Endothelial cell of umbilical vein (primary cell): Measurements from ENCODE around the gene PCBP1.
"Not testable (repeated sequence)": the region's sequence is repeated elsewhere in the genome, so short reads cannot be mapped to it uniquely, and the experiment has no call there.

Experiments
- CTCF ChIP-seq, 2 donors: IDR thresholded peaks; 1 replicate in 1 of 2; 2 replicates in 1 of 2; pipeline ENCODE4 v1.5.1; 2011; ENCODE audit warnings: low read length in 2 of 2, mild to moderate bottlenecking in 2 of 2, moderate library complexity in 2 of 2, control low read depth in 1 of 2, inconsistent platforms in 1 of 2, low read depth in 1 of 2; ENCODE audit not compliant: insufficient read depth in 1 of 2; ENCODE audit errors: extremely low read depth in 1 of 2
- JUN ChIP-seq: IDR thresholded peaks from 2 replicates; pipeline ENCODE4 v1.6.1; 2011; ENCODE audit warnings: borderline replicate concordance, low read depth; ENCODE audit not compliant: insufficient read length, insufficient read depth
- POLR2A ChIP-seq: IDR thresholded peaks from 2 replicates; pipeline ENCODE4 v1.6.1; 2012; ENCODE audit warnings: low read depth, mild to moderate bottlenecking, control low read depth, low read length
- POLR2AphosphoS5 ChIP-seq: IDR thresholded peaks from 2 replicates; pipeline ENCODE4 v1.6.1; 2012; ENCODE audit warnings: low read depth, mild to moderate bottlenecking, control low read depth, low read length, moderate library complexity; ENCODE audit not compliant: insufficient read depth

- TF ChIP-seq CTCF (IDR thresholded peaks at IDR 0.05; ENCODE audit: extremely low read depth in 1 of 2, insufficient read depth in 1 of 2, low read depth in 1 of 2, low read length in 2 of 2); POLR2AphosphoS5; JUN; POLR2A: not testable (repeated sequence)
These were observed 18.9 kb downstream of the PCBP1 start for GRCh38 chr2:70106138-70106537.
